ENCODE measurements around the gene TBKBP1. TPM values are rescaled to one million over a fixed set of nuclear protein-coding genes. Genes with fewer than 3 reads are reported as not detected.
A peak's percentile ranks its signal among the peaks of the same experiment; 100 is the strongest.

The TBKBP1 gene
- total and polyA plus RNA-seq, 2 of the 4 experiments (the other 2 are of a cell fraction), result 3.4 to 8.5 TPM

DNA sequence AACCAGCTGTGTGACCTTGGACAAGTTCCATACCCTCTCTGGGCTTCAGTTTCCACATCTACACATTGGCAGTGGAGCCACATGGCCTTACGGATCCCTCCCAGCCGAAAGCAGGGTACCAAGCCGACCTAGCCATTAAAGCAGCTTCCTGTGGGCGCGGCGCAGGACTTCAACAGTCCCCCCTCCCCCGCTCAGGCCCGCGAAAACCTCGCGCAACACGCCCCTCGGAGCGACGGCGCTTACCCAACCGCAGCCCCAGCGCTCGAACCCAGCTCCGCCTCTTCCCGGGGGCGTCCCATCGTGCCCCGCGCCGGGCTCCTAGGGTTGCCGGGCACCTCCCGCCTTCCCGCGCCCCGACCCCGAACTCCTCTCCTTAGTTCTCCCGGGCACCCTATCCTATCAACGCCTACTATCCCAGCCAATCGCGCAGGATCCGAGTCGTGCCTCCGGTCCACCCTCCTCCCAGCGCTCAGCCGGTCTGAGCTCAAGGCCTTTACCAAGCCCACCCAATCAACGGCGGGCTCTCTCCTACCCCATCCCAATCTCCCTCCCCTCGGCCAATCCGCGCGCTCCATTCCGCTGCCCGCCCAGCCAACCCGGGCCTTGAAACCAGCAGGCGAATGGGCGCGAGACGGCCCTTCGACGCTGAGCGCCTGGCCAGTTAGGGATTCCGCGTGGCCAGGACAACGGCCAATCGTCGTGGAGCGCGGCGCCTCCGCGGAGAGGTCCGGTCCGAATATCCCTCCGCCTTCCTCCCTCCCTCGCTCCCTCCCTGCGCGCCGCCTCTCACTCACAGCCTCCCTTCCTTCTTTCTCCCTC is 44.6 kb upstream of the TBKBP1 start, which contains the start of gene KPNB1:
KPNB1 (plus strand) TSS at position 767 of the 819 bp plus-strand sequence. CDS start 326 bp downstream, outside the sequence.
- ChIA-PET CTCF (interaction anchor here (0.6 kb wide), 1 partner anchor 151 kb away, joined by 3 read pairs; no protein-coding TSS in a partner anchor), POLR2A (ENCODE audit: unreplicated experiment) (interaction anchor here (0.9 kb wide), 1 partner anchor 31 kb away, joined by 3 read pairs; no protein-coding TSS in a partner anchor)
- H3K9me1 ChIP-seq (ENCODE audit: insufficient read depth, low read length), result peaks cover 4% of the 10 kb centered on the region; the same call in 1 of the 2 replicates
- H3K27me3 ChIP-seq (ENCODE audit: control insufficient read depth, insufficient read depth, low read length), result no peaks in the 10 kb centered on the region
- peaks cover 27% of the 10 kb centered on the region for H4K20me1 ChIP-seq (ENCODE audit: insufficient read depth, low read length)
- peak within 1 kb of the TSS; percentile 93 for H3K4me3 ChIP-seq (ENCODE audit: insufficient read depth, low read depth, low read length)
- H2AK9ac ChIP-seq (replicated peaks; ENCODE audit: low read depth, low read length, poor library complexity), result peak within 1 kb of the TSS; percentile 99
- H3K23ac ChIP-seq (ENCODE audit: low read depth, low read length), result peak within 1 kb of the TSS; percentile 92
- peak within 1 kb of the TSS; percentile 91 for H2BK5ac ChIP-seq (ENCODE audit: low read depth, low read length, poor library complexity, severe bottlenecking)
- H4K5ac ChIP-seq (ENCODE audit: low read depth, low read length), result peak within 1 kb of the TSS; percentile 87
- 1% methylated on average over 32 of the region's 74 CpGs; no CpG with 5 or more reads in 1 of the 2 experiments for WGBS, 2 experiments (ENCODE audit: extremely low coverage in 2 of 2, insufficient read length in 1 of 2)
- H3K79me1 ChIP-seq (ENCODE audit: low read depth in 1 of 2, low read length in 2 of 2), result peaks cover 5 to 47% of the 10 kb centered on the region in 2 experiments
- DNase-seq (peak; percentile 100), ATAC-seq (ENCODE audit: low read depth) (peak; percentile 86)
- intact Hi-C loops (cut with micrococcal nuclease) (loop anchor here (2.0 kb wide), 1 partner anchor 27 kb away; no protein-coding TSS in a partner anchor), in situ Hi-C loops (cut with MboI; ENCODE audit: low sequenced_read_pairs) (no loop called here), dilution Hi-C loops (cut with HindIII; ENCODE audit: low sequenced_read_pairs, unreplicated experiment) (no loop called here)
- peak within 1 kb of the TSS; percentile 93 for H3K4me2 ChIP-seq (ENCODE audit: low read depth, low read length)
- H3K4ac ChIP-seq (ENCODE audit: low read depth, low read length), result peak within 1 kb of the TSS; percentile 94
- H3K18ac ChIP-seq (ENCODE audit: low read depth, low read length), result peak within 1 kb of the TSS; percentile 54
- peaks cover 13% of the 10 kb centered on the region for H3K36me3 ChIP-seq (ENCODE audit: control insufficient read depth, insufficient read depth, low read length)
- BruUV-seq (replicated peaks), result no TSS peak
- H2BK20ac ChIP-seq (ENCODE audit: low read depth, low read length), result peak within 1 kb of the TSS; percentile 15; the same call in 1 of the 2 replicates
- H3K9ac ChIP-seq (ENCODE audit: low read depth, low read length), result peak within 1 kb of the TSS; percentile 99
- no peaks in the 10 kb centered on the region for H3K9me3 ChIP-seq (ENCODE audit: control insufficient read depth, insufficient read depth, low read length)
- H4K91ac ChIP-seq (ENCODE audit: insufficient read depth, low read depth, low read length), result peak within 1 kb of the TSS; percentile 93
- peak within 1 kb of the TSS; percentile 86 to 92 for H4K8ac ChIP-seq (ENCODE audit: low read depth in 2 of 2, low read length in 2 of 2)
- H3K14ac ChIP-seq (replicated peaks; ENCODE audit: low read depth, low read length), result peak within 1 kb of the TSS; percentile 94
- peak within 1 kb of the TSS; percentile 85 for H2AFZ ChIP-seq (replicated peaks; ENCODE audit: low read length, poor library complexity)
- peak within 1 kb of the TSS; percentile 61 for H2BK120ac ChIP-seq (ENCODE audit: low read depth, low read length)
- H2BK15ac ChIP-seq (ENCODE audit: low read depth, low read length), result peak within 1 kb of the TSS; percentile 17; the same call in 1 of the 3 replicates
- H3K4me1 ChIP-seq (ENCODE audit: control insufficient read depth, insufficient read depth, low read length), result 0 out of 2 replicates have a peak, but pooled peaks cover 3% of the 10 kb centered on the region
- peak within 1 kb of the TSS; percentile 93 for H2AK5ac ChIP-seq (ENCODE audit: low read depth, low read length)
- peak within 1 kb of the TSS; percentile 94 for H3K56ac ChIP-seq (ENCODE audit: extremely low read depth, insufficient read depth, low read length)
- H3K27ac ChIP-seq (ENCODE audit: insufficient read depth, low read length), result peak within 1 kb of the TSS; percentile 99
- TF ChIP-seq MAZ (IDR thresholded peaks at IDR 0.05; ENCODE audit: borderline replicate concordance, low read depth, low read length) (peak; percentile 100), FOS (IDR thresholded peaks at IDR 0.05; ENCODE audit: low read depth, low read length) (peak; percentile 77; the same call in 1 of the 2 replicates), RCOR1 (IDR thresholded peaks at IDR 0.05; ENCODE audit: insufficient replicate concordance, low read length) (no peak), RFX5 (IDR thresholded peaks at IDR 0.05; ENCODE audit: low read depth, low read length) (0 out of 2 replicates have a peak, but pooled peaks have one; percentile 15), BHLHE40 (IDR thresholded peaks at IDR 0.05; ENCODE audit: low read depth, low read length) (no peak), SMC3 (IDR thresholded peaks at IDR 0.05; ENCODE audit: low read depth, low read length) (no peak), RAD21 (IDR thresholded peaks at IDR 0.05; ENCODE audit: low read length) (no peak), MXI1 (IDR thresholded peaks at IDR 0.05; ENCODE audit: borderline replicate concordance, low read depth, low read length) (peak; percentile 88; the same call in 1 of the 2 replicates), CEBPB (IDR thresholded peaks at IDR 0.05; ENCODE audit: low read depth, low read length) (peak; percentile 80), CHD1 (IDR thresholded peaks at IDR 0.05; ENCODE audit: low read depth, low read length) (no peak), MAFK (IDR thresholded peaks at IDR 0.05; ENCODE audit: low read depth, low read length) (no peak), NFE2L2 (IDR thresholded peaks at IDR 0.05; ENCODE audit: low read depth, low read length) (no peak)
- TF ChIP-seq, protein P1, sequence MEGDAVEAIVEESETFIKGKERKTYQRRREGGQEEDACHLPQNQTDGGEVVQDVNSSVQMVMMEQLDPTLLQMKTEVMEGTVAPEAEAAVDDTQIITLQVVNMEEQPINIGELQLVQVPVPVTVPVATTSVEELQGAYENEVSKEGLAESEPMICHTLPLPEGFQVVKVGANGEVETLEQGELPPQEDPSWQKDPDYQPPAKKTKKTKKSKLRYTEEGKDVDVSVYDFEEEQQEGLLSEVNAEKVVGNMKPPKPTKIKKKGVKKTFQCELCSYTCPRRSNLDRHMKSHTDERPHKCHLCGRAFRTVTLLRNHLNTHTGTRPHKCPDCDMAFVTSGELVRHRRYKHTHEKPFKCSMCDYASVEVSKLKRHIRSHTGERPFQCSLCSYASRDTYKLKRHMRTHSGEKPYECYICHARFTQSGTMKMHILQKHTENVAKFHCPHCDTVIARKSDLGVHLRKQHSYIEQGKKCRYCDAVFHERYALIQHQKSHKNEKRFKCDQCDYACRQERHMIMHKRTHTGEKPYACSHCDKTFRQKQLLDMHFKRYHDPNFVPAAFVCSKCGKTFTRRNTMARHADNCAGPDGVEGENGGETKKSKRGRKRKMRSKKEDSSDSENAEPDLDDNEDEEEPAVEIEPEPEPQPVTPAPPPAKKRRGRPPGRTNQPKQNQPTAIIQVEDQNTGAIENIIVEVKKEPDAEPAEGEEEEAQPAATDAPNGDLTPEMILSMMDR (conservative IDR thresholded peaks at IDR 0.05; ENCODE audit: low read depth, low read length), result no peak
- TF ChIP-seq, protein P2, sequence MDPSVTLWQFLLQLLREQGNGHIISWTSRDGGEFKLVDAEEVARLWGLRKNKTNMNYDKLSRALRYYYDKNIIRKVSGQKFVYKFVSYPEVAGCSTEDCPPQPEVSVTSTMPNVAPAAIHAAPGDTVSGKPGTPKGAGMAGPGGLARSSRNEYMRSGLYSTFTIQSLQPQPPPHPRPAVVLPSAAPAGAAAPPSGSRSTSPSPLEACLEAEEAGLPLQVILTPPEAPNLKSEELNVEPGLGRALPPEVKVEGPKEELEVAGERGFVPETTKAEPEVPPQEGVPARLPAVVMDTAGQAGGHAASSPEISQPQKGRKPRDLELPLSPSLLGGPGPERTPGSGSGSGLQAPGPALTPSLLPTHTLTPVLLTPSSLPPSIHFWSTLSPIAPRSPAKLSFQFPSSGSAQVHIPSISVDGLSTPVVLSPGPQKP (IDR thresholded peaks at IDR 0.05; ENCODE audit: borderline replicate concordance, low read depth, low read length), result no peak

All from IMR-90 (cell line).